GM19452 (cell line): Measurements from ENCODE around the gene IZUMO2.

Experiments used
- ATAC-seq: cut with Tn5 transposase; IDR thresholded peaks from one replicate; pipeline ENCODE4 v1.9.1; 2021; ENCODE audit not compliant: unreplicated experiment

IZUMO2 gene

DNA sequence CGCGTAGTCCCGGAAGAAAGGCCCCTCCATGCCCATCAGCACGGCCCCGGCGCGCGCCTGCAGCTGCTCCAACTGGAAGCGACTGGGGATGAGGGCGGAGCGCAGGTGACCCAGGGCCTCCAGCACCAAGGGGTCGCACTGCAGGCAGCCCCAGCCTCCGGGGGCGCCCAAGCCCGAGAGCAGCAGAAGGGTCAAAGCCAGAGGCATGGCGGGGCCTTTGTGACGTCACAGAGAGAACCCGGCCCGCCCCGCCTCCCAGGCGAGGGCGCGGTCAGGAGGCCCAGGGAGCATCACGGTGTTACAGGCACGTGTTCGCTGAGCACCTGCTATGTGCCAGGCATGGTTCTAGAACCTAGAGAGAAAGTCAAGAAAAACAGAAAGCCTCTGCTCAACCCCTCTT, at the start of gene IZUMO2:
Gene IZUMO2, minus strand, starts transcription at position 294 of the 400 bp plus-strand sequence. Its CDS starts 87 bp downstream, at position 207.
- no peak for ATAC-seq

GRCh38 chr19:50210425-50210824, 47.3 kb upstream of the IZUMO2 start:
- ATAC-seq = no peak

GRCh38 chr19:50209131-50209530, 46.0 kb upstream of the IZUMO2 start:
- no peak for ATAC-seq

- ATAC-seq = no peak
Measured at GRCh38 chr19:50207730-50208129, 44.6 kb upstream of the IZUMO2 start.

- no peak for ATAC-seq
Measured at GRCh38 chr19:50206191-50206590, 43.1 kb upstream of the IZUMO2 start.

- no peak for ATAC-seq
Measured at GRCh38 chr19:50205681-50206138, 42.6 kb upstream of the IZUMO2 start.

- no peak for ATAC-seq
Measured at GRCh38 chr19:50204811-50205675, 42.0 kb upstream of the IZUMO2 start.

DNA sequence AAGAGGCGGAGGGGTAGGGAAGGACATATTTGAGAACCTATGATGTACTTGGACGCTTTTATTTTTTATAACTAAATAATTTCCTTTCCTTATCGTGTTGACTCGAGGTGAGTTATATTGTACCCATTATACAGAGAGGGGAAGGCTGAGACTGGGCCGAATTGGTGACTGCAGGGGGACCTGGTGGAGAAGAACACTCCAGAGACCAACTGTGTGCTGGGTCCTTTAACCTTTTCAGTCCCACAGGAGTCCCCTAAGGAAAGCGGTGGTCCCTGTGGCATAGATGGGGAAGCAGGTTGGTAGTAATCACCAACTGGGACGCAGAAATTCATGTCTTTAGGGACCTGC, 41.0 kb upstream of the IZUMO2 start:
- no peak for ATAC-seq

- no peak for ATAC-seq
Measured at GRCh38 chr19:50203281-50204080, 40.4 kb upstream of the IZUMO2 start, which contains the start of gene MYH14. Gene MYH14, plus strand, starts transcription at chr19:50203622. Its CDS starts 6,744 bp downstream, at chr19:50210366.

DNA sequence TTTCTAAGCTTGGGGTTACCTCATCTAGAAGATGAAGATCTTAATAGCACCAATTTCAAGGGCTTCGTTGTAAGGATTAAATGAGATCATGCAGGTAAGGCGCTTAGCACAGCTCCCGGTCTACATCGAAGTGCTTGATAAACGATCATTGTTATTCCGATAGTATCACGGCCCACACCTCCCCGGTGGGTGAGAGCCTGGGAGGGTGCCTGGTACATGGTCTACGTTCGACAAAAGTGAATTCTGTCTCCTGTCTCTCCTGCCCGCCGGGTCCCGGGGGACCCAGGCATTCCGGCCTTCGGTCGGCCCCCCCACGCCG, 39.8 kb upstream of the IZUMO2 start:
- no peak for ATAC-seq

DNA sequence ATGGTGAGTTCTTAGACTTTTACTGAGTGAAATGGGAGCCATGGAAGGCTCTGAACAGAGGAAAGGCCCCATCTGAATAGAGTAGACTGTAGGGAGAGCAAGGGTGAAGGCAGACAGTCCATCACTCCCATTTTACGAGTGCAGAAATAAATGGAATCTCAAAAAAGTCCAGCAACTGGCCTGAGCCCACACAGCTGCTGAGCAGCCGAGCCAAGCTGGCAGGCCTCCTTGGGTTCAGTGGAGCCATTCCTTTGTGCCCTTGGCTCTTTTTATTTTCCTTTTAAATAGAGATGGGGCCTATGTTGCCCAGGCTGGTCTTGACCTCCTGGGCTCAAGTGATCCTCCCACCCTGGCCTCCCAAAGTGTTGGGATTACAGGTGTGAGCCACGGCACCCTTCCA, 39.3 kb upstream of the IZUMO2 start:
- no peak for ATAC-seq

- no peak for ATAC-seq
Measured at GRCh38 chr19:50199259-50199555, 36.1 kb upstream of the IZUMO2 start.

DNA sequence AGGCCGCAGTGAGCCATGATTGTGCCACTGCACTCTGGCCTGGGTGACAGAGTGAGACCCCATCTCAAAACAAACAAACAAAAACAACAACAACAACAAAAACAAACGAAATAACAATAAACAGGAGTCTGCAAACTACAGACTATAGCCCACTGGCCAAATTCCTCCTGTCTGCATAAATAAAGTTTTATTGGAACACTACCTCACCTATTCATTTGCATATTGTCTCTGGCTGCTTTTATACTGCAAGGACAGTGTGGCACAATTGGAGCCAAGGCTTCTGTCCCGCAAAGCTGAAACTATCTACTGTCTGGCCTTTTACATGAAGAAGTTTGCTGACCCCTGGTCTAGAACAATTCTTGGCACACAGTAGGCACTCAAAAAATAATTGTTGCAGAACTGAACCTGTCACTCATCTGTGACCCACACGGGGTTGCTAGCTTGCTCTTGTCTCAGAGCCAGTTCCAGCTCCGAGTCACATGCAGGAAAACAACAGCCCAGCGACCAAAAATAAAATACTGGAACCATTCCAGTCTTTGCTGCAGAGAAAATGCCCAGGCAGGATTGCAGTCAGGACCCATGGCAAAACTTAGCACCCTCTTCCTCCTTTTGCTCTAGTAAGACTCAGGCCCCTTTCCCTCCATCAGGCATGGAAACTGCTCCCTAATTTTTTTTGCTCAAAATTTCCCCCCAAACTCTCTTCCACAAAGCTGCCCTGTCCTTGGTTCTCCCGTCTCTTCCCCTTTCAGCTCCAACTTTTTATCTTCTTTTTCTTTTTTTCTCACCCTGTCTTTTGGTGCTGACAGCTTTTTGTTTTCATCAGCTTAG, 35.6 kb upstream of the IZUMO2 start:
- no peak for ATAC-seq

DNA sequence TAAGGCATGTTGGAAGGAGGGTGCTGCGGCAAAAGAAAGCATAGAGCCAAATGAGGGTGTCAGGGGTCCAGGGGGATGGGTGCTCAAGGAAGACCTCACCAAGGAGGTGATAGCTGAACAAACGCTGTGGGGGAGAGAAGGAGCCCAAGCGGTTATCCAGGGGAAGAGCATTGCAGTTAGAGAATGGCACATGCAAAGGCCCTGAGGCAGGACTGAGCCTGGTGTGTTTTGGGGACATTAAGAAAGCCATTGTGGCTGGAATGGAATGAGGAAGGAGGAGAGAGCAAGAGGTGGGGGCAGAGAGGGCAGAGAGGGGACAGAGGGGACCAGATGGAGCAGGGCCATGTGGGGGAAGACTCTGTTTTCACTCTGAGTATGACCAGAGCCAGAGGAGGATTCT, 34.3 kb upstream of the IZUMO2 start:
- ATAC-seq = no peak

DNA sequence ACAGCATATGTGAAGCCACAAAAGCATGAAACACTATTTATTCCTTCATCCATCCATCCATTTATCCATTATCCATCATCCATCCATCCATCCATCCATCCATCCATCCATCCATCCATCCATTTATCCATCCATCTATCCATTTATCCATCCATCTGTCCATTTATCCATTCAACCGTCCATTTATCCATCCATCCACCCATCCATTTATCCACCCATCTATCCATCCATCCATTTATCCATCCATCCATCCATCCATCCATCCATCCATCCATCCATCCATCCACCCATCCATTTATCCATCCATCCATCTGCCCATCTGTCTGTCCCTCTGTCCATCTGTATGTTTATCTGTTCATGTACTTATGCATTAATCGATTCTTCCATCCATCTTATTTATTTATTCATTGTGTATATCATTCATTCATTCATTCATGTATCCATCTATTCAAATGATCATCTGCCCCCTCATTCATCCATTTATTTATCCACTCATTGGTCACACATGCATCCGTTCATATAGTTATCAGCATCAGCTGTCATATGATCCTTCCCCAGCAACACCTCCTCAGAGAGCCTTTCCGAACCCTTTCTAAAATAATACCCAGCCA, 33.3 kb upstream of the IZUMO2 start:
- ATAC-seq = no peak

DNA sequence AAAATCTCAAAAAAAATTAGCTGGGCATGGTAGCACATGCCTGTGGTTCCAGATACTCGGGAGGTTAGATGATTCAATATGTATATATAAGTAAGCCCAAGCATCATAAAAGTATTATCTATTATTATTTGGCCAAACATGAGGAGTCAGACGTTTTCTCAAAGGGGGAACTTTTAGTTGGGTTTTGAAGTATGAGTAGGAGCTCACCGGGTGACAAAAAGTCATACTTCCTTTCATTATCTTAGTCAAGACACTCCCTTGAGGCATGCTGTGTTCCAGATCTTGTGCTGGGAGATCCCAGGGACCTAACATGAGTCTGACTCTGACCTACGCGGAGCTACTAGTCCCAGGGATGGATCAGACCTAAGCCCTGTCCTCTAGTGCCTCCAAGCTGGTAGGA, 32.1 kb upstream of the IZUMO2 start:
- ATAC-seq = no peak

DNA sequence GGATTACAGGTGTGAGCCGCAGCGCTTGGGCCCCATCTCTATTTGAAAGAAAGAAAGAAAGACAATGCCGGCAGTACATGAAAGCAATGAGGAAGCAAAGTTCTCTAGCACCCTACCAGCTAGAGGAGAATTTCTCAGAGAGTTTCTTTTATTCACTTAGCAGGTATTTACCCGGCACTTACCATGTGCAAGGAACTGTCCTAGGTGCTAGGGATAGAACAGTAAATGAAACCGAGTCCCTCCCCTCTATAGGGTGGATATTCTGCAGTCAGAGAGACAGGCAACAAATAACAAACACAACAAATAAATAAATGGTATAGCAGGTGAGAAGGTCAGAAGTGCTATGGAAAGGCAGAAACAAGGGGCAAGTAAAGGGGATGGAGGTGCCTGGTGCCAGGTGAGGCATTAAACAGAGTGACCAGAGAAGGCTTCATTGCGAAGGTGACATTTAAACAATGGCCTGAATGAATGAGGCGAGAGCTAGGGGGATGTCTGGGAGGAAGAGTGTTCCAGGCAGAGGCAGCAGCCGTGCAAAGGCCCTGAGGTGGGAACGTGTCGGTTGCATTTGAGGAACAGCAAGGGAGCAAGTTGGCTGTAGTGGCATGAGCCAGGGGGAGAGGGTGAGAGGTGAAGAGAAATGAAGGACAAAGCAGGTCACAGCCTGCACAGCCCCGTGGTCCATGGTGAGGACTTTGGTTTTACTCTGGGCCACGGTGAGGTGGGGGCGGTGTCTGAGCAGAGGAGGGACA, 29.6 kb upstream of the IZUMO2 start:
- ATAC-seq = no peak

DNA sequence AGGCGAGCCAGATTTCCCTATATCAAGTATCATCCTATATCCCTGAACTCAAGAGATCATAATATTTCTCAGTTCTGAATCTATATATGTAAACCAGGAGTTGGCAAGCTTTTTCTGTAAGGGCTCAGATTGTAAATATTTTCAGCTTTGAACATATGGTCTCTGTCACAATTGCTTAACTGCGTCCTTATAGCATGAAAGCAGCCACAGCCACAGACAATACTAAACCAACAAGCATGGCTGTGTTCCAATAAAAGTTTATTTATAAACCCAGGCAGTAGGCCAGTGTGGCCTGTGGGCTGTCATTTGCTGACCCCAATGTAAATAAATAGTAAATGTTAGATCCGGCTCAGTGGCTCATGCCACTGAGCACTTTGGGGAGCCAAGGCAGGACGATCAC, 28.1 kb upstream of the IZUMO2 start:
- no peak for ATAC-seq

DNA sequence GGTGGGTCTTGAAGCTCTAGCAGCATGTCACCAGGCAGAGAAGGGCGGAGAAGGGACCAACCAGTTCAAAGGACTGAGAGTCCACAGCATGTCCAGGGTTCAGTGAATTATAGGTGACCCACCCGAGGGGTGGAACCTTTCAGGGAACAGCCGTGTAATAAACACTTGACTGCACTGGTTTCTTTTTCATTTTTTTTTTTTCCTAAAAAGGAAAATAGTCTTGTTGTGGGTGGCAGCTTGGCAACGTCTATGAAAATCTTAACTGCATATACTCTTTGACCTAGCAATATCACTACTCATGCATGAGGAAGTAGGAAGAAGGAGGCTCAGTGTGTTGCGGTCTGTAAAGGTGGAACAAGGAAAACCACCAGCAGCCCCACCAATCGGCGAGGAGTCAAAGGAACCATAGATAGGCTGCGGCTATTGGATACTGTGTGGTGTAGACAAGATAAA, 27.4 kb upstream of the IZUMO2 start:
- ATAC-seq = no peak

DNA sequence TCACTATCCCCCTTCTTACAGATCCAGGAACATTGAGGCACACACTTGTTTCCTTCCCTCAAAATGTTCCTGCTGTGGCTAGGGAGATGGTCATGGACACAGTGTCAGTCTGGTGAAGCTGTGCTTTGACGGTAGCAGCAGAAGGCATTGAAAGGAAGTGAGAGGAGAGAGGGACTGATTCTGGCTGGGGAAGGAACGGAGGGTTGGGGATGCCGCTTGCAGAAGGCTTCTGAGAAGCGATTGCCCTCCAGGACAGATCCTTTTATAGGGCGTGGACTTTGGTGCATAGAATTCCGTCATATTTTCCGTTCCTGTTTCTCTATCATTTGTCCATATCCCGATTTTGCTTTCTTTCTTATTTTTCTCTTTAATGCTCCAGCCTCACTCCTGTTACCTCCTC, 26.2 kb upstream of the IZUMO2 start:
- no peak for ATAC-seq
